ENCODE data around the gene SLC22A12.

- TF ChIP-seq CTCF (IDR thresholded peaks at IDR 0.05) (no peak), POLR2A (IDR thresholded peaks at IDR 0.05) (no peak)
These were observed 7.2 kb downstream of the SLC22A12 start for GRCh38 chr11:64598106-64598796.
